LoVo (cell line): ENCODE measurements around the gene PCDHA8.
A peak's percentile ranks its signal among the peaks of the same experiment; 100 is the strongest.
"Not testable (repeated sequence)": the region's sequence is repeated elsewhere in the genome, so short reads cannot be mapped to it uniquely, and the experiment has no call there.

Experiments
- DNase-seq: peaks from one replicate; pipeline ENCODE4 v3.0.0-alpha.2; 2016; ENCODE audit warnings: low spot score

The PCDHA8 gene, protein sequence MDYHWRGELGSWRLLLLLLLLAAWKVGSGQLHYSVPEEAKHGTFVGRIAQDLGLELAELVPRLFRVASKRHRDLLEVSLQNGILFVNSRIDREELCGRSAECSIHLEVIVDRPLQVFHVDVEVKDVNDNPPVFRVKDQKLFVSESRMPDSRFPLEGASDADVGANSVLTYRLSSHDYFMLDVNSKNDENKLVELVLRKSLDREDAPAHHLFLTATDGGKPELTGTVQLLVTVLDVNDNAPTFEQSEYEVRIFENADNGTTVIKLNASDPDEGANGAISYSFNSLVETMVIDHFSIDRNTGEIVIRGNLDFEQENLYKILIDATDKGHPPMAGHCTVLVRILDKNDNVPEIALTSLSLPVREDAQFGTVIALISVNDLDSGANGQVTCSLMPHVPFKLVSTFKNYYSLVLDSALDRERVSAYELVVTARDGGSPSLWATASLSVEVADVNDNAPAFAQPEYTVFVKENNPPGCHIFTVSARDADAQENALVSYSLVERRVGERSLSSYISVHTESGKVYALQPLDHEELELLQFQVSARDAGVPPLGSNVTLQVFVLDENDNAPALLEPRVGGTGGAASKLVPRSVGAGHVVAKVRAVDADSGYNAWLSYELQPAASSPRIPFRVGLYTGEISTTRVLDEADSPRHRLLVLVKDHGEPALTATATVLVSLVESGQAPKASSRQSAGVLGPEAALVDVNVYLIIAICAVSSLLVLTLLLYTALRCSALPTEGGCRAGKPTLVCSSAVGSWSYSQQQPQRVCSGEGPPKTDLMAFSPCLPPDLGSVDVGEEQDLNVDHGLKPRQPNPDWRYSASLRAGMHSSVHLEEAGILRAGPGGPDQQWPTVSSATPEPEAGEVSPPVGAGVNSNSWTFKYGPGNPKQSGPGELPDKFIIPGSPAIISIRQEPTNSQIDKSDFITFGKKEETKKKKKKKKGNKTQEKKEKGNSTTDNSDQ

DNA sequence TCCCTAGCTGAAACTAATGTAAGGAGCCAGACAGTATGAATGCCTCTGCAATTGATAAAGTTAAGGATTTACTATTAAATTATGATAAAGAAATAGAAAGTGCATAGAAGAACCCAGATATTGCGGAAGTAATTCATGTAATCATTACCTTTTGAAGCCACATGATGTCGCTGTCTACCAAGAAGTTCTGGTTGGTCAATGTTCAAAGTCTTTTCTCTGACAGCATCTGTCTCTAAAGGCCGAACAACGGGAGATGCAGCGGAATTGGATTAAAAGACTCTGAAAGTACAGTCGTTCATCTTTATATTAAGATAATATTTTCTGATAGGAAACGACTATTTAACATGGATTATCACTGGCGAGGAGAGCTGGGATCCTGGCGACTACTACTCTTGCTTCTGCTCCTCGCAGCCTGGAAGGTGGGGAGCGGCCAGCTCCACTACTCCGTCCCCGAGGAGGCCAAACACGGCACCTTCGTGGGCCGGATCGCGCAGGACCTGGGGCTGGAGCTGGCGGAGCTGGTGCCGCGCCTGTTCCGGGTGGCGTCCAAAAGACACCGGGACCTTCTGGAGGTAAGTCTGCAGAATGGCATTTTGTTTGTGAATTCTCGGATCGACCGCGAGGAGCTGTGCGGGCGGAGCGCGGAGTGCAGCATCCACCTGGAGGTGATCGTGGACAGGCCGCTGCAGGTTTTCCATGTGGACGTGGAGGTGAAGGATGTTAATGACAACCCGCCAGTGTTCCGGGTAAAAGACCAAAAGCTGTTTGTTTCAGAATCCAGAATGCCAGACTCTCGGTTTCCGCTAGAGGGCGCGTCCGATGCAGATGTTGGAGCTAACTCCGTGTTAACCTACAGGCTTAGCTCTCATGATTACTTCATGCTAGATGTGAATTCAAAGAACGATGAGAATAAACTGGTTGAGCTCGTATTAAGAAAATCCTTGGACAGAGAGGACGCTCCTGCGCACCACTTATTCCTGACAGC lies at the start of gene PCDHA8:
Gene PCDHA8, plus strand, starts transcription at position 210 of the 985 bp plus-strand sequence. Its CDS starts 135 bp downstream, at position 345.
- peak; percentile 60 for DNase-seq

DNA sequence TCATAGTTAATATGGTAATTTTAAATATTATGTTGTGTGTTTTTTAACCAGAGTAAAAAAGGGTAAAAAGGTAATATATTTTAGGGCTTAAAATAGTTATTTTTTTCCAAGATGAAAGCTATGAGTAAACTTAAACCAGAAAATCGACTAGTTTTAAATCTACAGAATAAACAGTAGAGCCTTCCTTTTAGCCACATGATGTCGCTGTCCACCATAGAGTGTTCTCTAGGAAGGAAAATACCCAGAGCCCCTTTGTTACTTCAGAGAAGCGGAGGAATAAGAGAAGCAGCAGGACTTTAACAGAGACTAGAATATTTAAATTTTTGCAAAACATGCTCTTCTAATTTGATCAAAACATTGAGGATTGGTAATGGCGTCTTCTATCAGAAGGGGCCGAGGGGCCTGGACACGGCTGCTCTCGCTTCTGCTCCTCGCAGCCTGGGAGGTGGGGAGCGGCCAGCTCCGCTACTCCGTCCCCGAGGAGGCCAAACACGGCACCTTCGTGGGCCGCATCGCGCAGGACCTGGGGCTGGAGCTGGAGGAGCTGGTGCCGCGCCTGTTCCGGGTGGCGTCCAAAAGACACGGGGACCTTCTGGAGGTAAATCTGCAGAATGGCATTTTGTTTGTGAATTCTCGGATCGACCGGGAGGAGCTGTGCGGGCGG lies 46.3 kb upstream of the PCDHA8 start, which contains the start of gene PCDHA2:
Gene PCDHA2, plus strand, starts transcription at position 258 of the 664 bp plus-strand sequence.
- DNase-seq = no peak

DNA sequence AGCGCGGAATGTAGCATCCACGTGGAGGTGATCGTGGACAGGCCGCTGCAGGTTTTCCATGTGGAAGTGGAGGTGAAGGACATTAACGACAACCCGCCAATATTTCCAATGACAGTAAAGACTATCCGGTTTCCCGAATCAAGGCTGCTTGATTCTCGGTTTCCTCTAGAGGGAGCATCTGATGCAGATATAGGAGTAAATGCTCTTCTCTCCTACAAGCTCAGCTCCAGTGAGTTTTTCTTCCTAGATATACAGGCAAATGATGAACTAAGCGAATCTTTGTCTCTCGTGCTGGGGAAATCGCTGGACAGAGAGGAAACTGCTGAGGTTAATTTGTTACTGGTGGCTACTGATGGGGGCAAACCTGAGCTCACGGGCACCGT lies 45.7 kb upstream of the PCDHA8 start:
- no peak for DNase-seq

DNA sequence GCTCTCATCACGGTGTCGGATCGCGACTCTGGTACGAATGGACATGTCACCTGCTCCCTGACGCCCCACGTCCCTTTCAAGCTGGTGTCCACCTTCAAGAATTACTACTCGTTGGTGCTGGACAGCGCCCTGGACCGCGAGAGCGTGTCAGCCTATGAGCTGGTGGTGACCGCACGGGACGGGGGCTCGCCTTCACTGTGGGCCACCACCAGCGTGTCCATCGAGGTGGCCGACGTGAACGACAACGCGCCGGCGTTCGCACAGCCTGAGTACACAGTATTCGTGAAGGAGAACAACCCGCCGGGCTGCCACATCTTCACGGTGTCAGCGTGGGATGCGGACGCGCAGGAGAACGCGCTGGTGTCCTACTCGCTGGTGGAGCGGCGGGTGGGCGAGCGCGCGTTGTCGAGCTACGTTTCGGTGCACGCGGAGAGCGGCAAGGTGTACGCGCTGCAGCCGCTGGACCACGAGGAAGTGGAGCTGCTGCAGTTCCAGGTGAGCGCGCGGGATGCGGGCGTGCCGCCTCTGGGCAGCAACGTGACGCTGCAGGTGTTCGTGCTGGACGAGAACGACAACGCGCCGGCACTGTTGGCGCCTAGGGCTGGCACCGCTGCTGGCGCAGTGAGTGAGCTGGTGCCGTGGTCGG lies 44.8 kb upstream of the PCDHA8 start:
- not testable (repeated sequence) for DNase-seq

DNA sequence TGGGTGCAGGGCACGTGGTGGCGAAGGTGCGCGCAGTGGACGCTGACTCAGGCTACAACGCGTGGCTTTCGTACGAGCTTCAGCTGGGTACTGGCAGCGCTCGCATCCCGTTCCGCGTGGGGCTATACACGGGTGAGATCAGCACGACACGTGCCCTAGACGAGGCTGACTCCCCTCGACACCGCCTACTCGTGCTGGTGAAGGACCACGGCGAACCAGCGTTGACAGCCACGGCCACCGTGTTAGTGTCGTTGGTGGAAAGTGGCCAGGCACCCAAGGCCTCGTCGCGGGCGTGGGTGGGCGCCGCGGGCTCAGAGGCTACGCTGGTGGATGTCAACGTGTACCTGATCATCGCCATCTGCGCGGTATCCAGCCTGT lies 44.3 kb upstream of the PCDHA8 start:
- DNase-seq = no peak

DNA sequence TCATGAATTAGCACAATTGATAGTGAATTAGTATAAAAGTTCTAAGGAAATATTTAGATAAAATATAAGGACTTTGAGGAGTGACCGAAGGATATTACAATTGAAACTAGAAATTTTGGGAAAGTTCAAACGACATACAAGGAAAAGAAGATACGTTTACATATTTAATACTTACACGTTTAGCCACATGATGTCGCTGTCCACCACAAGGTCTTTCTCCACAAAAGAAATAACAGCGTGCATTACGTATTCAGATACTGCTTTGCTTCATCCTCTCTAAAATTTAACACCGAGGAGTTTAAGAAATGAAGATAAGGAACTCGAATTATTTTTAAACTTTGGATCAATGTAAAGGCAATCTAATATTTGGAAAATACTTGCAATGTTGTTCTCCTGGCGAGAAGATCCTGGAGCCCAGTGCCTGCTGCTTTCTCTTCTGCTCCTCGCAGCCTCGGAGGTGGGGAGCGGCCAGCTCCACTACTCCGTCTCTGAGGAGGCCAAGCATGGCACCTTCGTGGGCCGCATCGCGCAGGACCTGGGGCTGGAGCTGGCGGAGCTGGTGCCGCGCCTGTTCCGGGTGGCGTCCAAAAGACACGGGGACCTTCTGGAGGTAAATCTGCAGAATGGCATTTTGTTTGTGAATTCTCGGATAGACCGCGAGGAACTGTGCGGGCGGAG lies 40.0 kb upstream of the PCDHA8 start, which contains the start of gene PCDHA3:
Gene PCDHA3, plus strand, starts transcription at position 242 of the 678 bp plus-strand sequence.
- DNase-seq = no peak

DNA sequence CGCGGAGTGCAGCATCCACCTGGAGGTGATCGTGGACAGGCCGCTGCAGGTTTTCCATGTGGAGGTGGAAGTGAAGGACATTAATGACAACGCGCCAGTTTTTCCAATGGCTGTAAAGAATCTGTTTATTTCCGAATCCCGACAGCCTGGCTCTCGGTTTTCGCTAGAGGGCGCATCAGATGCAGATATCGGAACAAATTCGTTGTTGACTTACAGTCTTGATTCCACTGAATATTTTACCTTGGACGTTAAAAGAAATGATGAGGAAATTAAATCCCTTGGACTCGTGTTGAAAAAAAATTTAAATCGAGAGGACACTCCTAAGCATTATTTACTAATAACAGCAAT lies 39.5 kb upstream of the PCDHA8 start:
- DNase-seq = no peak

DNA sequence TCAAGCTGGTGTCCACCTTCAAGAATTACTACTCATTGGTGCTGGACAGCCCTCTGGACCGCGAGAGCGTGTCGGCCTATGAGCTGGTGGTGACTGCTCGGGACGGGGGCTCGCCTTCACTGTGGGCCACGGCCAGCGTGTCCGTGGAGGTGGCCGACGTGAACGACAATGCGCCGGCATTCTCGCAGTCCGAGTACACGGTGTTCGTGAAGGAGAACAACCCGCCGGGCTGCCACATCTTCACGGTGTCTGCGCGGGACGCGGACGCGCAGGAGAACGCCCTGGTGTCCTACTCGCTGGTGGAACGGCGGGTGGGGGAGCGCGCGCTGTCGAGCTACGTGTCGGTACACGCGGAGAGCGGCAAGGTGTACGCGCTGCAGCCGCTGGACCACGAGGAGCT lies 38.6 kb upstream of the PCDHA8 start:
- DNase-seq = not testable (repeated sequence)

DNA sequence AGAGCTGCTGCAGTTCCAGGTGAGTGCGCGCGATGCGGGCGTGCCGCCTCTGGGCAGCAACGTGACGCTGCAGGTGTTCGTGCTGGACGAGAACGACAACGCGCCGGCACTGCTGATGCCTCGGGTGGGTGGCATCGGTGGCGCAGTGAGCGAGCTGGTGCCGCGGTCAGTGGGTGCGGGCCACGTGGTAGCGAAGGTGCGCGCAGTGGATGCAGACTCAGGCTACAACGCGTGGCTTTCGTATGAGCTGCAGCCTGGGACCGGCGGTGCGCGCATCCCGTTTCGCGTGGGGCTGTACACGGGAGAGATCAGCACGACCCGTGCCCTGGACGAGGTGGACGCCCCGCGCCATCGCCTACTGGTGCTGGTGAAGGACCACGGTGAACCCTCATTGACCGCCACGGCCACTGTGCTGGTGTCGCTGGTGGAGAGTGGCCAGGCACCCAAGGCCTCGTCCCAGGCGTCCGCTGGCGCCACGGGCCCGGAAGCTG lies 38.2 kb upstream of the PCDHA8 start:
- DNase-seq = no peak

DNA sequence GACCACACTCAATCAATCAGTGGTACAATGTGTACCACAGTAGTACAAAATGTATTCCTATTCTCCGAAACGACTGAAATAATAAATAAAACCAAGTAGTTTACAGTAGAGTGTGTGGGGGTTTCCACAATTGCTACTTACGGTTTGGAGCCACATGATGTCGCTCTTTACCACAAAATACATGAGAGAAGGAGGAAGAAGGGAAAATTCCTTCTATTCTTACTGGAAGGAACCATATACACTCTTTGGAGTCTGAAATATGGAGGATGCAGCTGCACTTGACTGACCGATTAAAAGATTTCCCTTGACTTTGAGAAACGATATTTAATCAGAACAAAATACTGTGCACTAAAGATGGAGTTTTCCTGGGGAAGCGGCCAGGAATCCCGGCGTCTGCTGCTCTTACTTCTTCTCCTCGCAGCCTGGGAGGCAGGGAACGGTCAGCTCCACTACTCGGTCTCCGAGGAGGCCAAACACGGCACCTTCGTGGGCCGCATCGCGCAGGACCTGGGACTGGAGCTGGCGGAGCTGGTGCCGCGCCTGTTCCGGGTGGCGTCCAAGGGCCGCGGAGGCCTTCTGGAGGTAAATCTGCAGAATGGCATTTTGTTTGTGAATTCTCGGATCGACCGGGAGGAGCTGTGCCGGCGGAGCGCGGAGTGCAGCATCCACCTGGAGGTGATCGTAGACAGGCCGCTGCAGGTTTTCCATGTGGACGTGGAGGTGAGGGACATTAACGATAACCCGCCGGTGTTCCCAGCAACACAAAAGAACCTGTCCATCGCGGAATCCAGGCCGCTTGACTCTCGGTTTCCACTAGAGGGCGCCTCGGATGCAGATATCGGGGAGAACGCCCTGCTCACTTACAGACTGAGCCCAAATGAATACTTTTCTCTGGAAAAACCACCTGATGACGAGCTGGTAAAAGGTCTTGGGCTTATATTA lies 33.9 kb upstream of the PCDHA8 start, which contains the start of gene PCDHA4:
Gene PCDHA4, plus strand, starts transcription at position 235 of the 942 bp plus-strand sequence.
- DNase-seq = no peak

DNA sequence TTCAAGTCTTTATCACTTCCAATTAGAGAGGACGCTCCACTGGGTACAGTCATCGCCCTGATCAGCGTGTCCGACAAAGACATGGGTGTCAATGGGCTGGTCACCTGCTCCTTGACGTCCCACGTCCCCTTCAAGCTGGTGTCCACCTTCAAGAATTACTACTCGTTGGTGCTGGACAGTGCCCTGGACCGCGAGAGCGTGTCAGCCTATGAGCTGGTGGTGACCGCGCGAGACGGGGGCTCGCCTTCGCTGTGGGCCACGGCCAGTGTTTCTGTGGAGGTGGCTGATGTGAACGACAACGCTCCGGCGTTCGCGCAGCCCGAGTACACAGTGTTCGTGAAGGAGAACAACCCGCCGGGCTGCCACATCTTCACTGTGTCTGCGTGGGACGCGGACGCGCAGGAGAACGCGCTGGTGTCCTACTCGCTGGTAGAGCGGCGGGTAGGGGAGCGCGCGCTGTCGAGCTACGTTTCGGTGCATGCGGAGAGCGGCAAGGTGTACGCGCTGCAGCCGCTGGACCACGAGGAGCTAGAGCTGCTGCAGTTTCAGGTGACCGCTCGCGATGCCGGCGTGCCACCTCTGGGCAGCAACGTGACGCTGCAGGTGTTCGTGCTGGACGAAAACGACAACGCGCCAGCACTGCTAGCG lies 32.6 kb upstream of the PCDHA8 start:
- not testable (repeated sequence) for DNase-seq

DNA sequence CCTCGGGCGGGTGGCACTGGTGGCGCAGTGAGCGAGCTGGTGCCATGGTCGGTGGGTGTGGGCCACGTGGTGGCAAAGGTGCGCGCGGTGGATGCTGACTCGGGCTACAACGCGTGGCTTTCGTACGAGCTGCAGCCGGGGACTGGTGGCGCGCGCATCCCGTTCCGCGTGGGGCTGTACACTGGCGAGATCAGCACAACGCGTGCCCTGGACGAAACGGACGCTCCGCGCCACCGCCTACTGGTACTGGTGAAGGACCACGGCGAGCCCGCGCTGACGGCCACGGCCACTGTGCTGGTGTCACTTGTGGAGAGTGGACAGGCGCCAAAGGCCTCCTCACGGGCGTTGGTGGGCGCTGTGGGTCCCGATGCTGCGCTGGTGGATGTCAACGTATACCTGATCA lies 32.1 kb upstream of the PCDHA8 start:
- DNase-seq = no peak

DNA sequence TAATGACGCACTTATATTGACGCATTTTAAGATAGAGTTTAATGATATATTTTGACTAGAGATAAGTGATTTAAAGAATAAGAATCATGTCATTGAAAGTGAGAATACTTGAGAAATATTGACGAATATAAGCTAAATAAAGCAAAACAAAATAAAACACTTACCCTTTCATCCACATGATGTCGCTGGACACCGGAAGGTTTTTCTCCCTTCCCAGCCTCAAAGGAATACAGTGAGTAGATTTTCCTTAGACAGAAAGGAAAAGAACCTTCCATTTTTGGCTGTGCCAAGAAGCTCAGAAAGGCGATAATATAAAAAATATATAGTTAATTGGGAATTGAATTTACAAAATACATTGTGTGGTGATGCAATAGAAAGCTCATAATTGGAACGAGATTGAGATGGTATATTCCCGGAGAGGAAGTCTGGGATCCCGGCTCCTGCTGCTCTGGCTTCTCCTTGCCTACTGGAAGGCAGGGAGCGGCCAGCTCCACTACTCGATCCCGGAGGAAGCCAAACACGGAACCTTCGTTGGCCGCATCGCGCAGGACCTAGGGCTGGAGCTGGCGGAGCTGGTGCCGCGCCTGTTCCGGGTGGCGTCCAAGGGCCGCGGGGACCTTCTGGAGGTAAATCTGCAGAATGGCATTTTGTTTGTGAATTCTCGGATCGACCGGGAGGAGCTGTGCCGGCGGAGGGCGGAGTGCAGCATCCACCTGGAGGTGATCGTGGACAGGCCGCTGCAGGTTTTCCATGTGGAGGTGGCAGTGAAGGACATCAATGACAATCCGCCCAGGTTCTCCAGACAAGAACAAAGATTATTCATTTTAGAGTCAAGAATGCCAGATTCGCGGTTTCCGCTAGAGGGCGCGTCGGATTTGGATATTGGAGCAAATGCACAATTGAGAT lies 19.4 kb upstream of the PCDHA8 start, which contains the start of gene PCDHA5:
Gene PCDHA5, plus strand, starts transcription at position 239 of the 906 bp plus-strand sequence.
- DNase-seq = no peak

DNA sequence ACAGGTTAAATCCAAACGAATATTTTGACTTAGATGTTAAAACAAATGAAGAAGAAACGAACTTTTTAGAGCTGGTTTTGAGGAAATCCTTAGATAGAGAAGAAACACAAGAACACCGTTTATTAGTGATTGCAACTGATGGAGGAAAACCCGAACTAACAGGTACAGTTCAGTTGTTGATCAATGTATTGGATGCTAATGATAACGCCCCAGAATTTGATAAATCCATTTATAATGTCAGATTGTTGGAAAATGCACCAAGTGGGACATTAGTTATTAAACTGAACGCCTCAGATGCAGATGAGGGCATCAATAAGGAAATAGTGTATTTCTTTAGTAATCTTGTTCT lies 18.7 kb upstream of the PCDHA8 start:
- DNase-seq = no peak

DNA sequence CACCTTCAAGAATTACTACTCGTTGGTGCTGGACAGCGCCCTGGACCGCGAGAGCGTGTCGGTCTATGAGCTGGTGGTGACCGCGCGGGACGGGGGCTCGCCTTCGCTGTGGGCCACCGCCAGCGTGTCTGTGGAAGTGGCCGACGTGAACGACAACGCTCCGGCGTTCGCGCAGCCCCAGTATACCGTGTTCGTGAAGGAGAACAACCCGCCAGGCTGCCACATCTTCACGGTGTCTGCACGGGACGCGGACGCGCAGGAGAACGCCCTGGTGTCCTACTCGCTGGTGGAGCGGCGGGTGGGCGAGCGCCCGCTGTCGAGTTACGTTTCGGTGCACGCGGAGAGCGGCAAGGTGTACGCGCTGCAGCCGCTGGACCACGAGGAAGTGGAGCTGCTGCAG lies 18.0 kb upstream of the PCDHA8 start:
- DNase-seq = not testable (repeated sequence)

DNA sequence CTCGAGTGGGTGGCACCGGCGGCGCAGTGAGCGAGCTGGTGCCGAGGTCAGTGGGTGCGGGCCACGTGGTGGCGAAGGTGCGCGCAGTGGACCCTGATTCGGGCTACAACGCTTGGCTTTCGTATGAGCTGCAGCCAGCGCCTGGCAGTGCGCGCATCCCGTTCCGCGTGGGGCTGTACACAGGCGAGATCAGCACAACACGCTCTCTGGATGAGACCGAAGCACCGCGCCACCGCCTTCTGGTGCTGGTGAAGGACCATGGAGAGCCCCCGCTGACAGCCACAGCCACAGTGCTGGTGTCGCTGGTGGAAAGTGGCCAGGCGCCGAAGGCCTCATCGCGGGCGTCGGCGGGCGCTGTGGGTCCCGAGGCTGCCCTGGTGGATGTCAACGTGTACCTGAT lies 17.5 kb upstream of the PCDHA8 start:
- DNase-seq = no peak
